HG03135 (cell line): ENCODE results near the gene USP7.
"Not testable (repeated sequence)": the region's sequence is repeated elsewhere in the genome, so short reads cannot be mapped to it uniquely, and the experiment has no call there.

Experiments used
- ATAC-seq: cut with Tn5 transposase; IDR thresholded peaks from one replicate; pipeline ENCODE4 v1.9.1; 2021; ENCODE audit warnings: mild to moderate bottlenecking, moderate library complexity; ENCODE audit not compliant: unreplicated experiment

The USP7 gene

DNA sequence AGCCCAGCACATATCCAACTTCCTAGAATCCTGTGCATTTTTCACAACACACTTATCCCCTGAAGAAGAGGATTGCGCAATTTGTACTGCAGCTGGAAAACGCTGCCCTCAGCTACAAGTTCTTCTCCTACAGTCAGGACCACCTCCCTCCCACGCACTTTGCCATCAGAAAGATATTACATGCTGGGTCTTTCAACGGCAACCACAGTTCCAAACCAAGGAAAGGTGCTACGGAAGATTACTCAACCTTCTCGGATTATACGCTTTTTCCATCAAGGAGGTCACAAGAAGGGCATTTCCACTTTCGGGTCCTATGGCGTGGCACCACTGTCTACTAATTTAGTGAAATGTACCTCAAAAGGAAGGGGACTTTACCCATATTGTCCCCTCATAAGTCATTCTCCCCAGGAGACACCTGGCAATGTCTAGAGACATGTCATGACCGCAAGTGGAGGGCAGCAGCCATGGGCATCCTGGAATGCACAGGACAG, 35.2 kb downstream of the USP7 start:
- ATAC-seq = no peak

DNA sequence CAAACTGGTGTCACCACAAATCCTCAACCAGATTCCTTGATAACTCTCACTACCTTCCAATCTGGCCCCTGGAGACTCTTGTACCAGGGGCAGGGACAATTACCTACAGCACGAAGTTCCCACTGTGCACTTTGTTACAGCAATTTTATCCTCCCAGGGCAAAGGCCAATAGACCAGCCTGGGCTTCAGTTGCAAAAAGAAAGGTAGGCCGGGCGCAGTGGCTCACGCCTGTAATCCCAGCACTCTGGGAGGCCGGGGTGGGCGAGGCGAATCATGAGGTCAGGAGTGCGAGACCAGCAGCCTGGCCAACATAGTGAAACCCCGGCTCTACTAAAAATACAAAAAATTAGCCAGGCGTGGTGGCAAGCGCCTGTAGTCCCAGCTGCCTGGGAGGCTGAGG, 36.9 kb downstream of the USP7 start:
- ATAC-seq = no peak

DNA sequence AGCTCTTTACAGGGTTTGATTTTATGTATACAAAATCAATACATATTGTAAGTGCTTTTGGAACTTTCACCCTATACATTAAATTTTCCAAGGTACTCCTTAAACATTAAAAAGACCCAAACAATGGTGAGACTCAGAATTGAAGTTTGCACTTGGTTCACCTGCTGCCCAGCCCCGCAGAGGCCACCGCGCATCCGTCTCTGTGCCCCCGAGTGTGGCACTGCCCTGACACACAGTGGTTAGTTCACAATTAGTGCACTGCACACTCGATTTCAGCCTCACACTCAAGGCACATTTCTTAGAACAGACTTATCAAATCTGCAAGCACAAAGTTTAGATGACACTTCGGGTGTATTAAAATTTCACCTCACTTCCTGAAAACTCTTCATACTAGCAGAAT, 38.3 kb downstream of the USP7 start:
- no peak for ATAC-seq

DNA sequence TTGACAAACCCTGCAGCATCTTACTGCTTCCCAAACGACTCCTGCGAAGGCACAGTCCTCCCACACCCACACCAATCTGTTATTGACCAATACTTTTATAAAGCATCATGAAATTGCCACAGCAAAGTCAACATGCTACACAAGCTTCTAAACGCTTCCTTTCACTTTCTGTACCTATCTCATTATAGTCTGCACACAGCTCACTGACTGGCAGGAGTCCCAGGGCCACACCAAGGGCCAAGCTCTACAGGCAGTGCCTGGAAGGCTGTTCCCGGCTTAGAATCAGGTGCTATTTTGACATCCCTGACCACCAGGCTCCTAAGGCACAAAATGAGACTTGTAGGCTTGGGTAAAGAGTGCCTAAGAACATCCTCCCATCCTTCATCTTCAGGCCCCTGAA, 39.5 kb downstream of the USP7 start:
- ATAC-seq = no peak

DNA sequence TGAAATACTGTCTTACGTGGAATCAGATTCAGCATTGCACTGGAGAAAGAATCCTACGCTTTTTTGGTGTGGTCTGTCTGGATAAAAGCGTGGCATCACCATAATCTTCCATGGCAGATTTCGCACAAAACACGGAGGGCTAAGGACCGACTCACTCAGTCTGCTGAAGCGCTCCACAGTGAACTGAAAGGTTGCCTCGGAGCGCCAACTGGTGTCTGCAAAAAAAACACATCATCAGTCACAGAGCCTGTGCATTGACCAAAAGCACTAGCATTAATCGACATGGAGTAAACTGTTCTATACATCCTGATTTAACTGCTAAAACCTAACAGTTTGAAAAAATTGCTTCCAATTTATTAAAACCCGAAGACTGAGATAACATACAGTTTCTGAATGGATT, 40.5 kb downstream of the USP7 start:
- no peak for ATAC-seq

DNA sequence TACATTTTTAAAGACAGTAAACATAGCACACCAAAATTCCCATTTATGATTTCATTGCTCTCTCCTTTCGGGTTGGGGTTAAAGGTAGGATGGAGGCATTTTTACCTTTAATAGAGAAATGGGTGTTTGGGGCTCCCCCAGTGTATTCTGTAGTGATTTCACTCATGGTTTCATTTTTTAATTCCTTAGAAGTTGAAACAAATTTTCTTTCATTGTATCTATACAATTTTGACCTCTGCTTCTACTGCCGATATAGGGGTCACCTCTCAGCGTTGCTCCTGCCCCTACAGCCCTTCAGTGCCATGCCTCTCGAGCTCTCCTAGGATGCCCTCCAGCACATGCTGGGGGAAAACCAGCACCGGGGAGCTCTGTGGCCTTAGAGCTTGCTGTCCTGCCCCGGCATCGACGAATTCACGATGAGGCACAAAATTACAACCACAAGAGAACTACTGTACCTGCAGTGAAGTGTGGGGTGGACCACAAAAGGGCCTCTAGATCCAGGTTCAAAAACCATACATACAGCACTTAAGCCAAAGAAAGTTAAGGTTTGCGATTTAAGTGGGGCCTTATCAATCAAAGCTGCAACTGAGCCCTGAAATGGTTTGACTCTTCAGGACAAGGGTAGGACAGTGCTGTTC, 42.2 kb downstream of the USP7 start:
- ATAC-seq = no peak

DNA sequence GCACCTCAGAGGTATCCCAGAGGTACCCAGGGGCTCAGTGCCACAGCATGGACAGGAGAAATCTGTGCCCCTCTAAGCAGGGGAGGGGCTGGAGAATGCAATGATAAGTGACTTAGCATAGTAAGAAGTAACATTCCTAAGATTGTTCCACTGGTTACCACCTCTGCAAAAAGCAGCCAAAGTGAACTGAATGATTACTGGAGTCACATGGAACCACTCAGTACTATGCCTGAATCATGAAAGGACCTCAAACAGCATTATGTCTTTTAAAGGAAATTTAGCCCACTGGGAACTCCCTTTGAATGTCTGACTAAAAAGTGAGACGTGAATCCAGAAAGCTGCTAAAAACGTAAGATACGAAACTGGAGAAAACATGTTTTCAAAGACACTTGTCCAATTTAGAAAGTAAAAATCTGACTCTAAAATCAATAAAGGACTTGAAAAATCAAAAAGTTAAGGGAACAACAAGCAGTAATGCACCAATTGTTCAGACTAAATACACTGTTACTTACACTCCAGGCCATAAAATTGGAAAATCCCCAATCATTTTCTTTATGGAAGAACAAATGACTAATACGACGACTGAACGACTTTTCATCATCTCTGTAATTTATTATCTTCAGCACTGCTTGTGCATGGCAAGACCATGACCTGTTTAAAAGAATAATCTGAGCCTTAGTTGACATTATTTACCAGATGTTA, 42.9 kb downstream of the USP7 start:
- no peak for ATAC-seq

DNA sequence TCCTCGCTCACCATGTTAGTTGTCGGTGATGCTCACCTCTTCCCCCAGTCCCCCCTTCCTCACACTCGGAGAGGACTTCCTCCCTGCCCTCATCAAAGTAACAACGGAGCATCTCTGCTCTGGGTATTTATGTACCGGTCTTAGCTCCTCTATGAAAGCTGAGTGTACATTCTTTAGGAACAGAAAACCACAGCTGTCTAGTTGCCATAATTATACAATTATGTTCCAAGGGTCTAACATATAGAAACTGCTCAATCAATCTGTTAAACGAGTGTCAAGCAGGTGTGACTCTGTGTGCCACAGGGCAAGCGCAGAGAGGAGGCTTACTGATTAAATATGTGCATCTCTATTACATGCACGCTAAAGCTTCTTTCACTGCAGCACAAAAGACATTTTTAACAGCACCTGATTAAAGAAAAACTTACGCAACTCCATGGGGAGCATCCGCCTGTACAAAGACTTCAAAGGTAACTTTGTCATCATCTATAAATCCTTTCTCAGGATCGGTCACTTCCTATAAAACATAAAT, 43.7 kb downstream of the USP7 start:
- ATAC-seq = no peak

DNA sequence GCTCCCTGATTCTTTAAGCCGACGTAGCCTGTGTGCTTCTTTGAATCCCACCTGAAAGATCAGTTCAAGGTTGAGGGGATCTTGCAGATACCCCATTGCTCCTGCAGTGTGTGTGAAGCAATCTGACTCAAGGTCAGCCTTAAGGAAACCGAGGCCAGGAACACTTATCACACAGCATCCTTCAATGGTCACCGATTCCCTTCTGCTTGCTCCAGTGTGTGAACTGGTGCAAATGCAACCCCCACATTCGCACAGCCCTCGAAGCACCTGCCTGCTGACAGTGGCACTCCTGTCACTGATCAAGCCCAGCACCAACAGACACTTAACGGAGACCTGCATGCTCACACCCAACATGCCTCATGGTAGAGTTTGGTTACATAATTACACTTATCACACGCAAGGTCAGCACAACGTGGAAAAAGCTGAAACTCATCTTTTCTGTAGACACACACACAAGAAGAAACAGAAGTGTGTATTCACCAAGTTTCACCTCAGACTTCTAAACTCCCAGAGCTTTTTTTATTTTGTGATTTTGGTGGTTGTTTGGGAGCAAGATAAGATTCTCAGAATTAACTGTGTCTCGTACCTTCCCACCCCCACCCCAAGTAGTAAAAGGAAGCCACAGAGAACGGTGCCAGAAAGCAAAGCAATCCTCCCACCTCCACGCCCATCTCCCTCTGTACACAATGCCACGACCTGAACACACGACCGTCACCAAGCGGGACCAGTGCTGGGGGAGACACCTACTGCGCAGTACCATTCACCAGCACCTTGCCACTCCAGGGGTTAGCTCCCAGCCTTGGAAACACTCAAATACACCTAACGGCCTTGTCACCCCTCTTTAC, 44.4 kb downstream of the USP7 start:
- ATAC-seq = no peak

DNA sequence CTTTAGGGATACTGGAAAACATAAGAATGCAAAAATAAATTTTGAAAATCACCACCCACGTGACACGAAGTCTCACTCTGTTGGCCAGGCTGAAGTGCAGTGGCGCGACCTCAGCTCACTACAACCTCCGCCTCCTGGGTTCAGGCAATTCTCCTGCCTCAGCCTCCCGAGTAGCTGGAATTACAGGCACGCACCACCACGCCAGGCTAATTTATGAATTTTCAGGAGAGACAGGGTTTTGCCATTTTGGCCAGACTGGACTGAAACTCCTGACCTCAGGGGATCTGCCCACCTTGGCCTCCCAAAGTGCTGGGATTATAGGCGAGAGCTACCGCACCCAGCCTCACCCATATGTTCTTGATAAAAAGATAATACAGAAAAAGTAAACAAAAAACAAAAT, 46.4 kb downstream of the USP7 start:
- ATAC-seq = not testable (repeated sequence)

DNA sequence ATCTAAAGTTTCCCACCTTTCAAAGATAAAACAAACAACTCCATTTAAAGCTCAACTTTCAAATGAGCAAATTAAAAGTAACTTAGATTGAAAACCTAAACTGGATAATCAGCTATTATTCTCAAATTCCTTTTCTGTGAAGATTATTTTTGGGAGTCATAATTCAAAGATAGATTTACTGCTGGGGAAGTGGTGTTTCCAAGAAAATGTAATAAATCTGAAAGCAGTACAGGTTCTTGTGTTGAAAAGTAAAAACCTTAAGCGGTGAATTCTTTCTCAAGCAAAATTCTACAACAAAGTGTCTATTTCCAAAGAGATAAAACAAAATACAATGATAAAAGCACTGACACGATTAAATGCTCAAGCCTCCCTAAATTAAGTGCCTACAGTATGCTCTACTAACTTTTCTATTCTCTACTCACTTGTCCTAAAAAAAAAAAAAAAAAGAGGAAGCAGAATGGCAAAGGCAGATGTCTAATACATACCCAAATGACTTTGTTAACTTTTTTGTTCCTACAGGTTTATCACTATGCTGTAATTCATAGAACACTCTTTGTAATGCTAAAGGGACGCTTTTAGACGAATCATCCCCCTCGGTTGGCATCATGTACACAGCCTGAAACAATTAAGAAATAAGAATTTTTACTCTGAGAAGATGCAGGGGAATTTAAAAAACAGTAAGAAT, 47.0 kb downstream of the USP7 start:
- ATAC-seq = no peak

DNA sequence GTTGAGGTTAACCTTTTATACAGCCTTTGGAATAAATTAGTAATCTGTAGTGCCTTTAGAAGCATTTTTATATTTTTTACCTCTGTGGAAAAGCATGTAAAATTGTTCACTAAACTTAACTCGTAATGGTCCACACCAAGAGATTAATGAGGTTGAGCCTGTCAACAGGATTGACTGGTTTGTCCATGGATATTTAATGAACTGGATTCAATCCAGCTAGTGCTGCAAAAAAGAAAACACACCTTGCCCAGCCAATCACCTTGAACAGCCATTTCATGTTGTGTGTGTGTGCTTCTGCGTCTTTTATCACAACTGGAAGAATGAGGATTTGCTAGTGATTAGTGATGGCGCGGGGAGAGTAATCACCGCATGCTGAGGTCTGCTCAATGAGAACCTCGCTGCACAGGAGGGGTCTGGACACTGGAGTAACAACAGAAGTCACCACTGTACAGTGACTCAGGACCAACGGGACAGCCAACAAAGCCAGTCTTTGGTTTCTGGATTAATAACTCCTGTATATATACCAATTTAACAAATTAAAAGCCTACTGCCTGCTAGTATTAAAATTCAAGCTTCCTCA, 47.9 kb downstream of the USP7 start:
- no peak for ATAC-seq

DNA sequence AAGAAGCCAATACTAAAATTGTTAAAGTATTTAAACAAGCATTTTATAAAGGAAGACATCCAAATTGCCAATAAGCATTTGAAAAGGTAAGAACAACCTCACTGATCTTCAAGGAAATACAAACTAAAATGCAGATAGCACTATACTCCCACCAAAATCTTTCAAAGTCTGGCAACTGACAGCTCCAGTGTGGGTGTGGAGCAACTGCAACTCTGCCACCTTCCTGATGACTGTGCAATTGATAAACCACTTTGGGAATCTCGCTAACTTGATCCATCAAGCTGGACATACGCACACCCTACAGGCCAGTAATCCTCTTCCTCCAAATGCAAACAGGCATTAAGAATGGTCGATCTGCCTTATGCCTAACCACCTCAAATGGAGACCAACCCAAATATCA, 49.6 kb downstream of the USP7 start:
- ATAC-seq = no peak

DNA sequence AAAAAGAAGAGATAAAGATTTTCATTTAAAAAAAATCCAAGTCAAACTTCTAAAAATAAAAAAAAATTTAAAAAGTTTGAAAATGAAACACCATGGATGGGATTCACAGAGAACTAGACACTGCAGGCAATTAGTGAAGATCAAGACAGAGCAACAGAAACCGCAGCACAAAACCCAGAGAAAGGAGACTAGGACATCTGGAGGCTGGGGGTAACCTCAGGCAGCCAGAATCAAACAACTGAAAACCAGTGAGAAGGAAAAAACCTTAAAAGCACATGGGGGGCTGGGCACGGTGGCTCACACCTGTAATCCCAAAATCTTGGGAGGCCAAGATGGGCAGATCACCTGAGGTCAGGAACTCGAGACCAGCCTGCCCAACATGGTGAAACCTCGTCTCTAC, 50.9 kb downstream of the USP7 start:
- ATAC-seq = no peak

DNA sequence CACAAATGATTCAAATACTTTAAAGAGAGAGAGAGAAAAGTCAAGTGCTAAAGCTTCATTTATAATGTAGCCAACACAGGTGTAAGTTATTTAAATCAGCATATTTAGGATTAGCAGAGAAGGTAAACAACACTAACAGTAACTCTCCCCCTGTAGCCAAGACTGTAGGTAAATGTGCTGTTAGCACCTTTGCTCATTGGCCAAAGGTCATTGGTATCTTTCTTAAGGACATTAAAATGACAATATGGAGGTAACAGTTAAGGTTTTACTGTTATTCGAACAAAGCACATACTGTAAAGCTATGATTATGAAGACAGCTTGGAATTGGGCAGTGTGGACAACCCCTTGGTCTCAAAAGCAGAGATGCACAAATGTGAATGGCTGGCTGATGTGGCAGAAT, 52.9 kb downstream of the USP7 start:
- no peak for ATAC-seq

DNA sequence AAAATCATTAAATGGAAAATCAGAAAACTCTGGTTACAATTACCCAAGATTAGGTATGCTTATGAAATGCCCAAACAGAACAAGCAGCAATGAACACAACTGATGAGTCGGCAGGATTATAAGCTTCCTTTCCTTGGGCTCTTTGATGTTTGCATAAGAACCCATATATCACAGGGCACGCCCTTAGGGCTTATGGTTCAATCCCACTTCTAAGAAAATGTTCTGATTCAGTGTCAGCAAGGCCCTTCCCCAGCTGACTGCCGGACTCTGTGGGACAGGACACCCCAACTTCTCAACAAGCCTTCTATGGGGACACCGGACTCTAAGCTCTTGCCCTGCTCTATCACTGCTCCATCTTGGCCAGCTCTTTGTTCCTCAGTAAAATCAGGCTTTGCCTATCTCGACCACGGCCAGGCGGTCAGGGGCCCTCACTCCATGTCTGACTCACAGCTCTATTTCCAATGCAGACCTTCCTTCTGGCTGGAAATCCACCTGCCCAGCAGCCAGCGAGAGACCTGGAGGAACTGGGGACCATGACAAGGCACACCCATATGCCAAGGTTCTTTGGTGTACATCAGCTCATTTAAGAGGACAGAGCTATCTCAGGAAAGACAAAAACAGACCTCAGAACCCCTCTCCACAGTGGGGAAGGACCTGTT, 54.8 kb downstream of the USP7 start:
- no peak for ATAC-seq

DNA sequence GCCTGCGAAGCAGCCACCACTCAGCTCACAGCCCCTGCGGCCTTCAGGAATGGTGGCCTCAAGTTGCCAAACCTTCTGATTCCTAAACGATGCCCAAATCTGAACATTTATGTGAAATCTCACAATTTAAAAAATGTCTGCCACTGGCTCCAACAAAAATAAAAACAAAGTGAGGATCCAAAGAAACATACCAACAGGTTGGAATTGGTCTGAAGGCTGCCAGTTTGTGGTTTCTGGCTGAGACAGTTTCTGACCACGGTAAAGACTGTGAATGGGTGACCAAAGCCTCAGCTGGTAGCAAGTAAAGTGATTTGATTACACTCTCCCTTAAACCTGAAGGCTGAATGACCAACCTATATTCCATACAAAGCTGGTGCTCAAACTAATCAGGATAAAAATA, 56.6 kb downstream of the USP7 start:
- no peak for ATAC-seq

DNA sequence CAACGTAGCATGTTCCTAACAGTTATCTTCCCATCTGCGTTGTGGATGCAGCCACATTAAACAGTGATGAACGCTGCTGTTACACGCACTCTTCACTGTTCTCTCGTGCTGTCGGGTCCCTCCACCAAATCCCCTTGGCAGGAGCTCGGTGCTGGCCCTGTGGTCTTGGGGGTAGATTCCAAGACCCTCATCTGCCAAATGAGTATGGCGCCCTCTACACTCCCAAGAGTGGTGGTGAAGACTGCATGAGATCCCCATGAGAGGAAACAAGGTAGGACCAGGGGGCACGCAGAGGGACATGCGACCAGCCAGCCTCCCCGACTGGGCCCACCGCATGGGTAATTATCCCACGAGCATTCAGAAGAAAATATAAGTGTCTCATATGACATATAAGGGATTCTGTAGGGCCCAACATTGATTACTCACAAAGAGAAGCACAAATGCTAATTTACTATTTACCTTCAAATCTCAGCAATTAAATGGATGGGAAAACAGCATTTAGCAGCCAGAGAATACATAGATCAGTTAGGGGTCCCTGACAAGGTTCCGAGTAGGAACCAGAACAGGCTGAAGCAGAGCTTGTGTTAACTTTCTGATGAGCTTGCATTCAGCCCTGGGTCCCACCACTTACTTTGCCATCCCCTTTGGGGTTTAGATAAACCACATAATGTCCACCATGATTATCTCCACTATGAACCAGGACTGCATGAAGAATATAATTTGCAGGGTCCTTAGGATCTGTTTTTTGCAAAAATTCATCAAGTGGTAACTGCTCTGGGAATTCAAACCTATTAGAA, 57.7 kb downstream of the USP7 start:
- ATAC-seq = no peak

DNA sequence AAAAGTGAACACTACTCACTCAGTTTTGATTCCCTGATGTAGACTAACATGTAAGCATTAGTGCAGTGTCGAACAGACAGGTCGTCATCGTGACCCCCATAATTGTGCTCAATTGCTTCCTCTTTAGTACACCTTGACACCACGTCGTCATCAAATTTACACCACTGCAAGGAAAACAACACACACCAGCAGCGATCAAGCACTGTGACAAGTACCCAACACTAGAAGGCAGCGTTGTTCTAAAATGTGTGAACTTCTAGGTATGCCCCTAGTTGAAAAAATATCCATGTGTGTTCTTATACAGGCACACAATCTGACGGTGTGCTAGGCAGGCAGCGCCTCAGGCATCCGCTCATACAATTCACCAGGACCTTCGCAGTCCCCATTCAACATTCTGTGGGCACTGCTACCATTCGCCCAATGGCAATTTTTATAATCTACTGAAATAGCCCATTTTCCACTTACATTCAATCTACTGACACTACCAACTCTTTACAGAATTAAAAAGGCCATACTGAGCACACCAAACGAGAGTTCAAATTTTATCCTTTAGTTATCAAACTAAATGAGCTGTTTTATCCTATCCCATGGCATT, 58.4 kb downstream of the USP7 start:
- no peak for ATAC-seq
